PFSK-1 (cell line): ENCODE results near the gene PADI2.

Experiments used
- REST ChIP-seq, 2 experiments: IDR thresholded peaks; 2 replicates each; pipeline versions ENCODE4 v1.6.1 to v1.8.0; 2011 to 2012; ENCODE audit warnings: low read depth in 2 of 2, low read length in 2 of 2, control low read depth in 1 of 2, inconsistent platforms in 1 of 2, mild to moderate bottlenecking in 1 of 2, moderate library complexity in 1 of 2; ENCODE audit not compliant: insufficient read depth in 1 of 2
- TAF1 ChIP-seq: IDR thresholded peaks from 2 replicates; pipeline ENCODE4 v1.6.1; 2012; ENCODE audit warnings: low read length, control low read depth, borderline replicate concordance; ENCODE audit not compliant: insufficient read depth

GRCh38 chr1:17053086-17053684 lies 66.1 kb downstream of the PADI2 start:
- TF ChIP-seq REST (IDR thresholded peaks at IDR 0.05; ENCODE audit: insufficient read depth in 1 of 2, low read depth in 2 of 2, low read length in 2 of 2) = no peak
- TF ChIP-seq TAF1 = no peak
